Kidney (tissue), 14 donors: ENCODE measurements around the gene FAM222A. TPM values are rescaled to one million over a fixed set of nuclear protein-coding genes. Genes with fewer than 3 reads are reported as not detected.

ENCODE experiments used
- DNase-seq, 5 donors: peaks; one replicate each; pipeline ENCODE4 v3.0.0-alpha.2; 2013 to 2020
- FAIRE-seq: peaks from 2 replicates; lab custom pipeline; 2012; peaks lifted over from hg19 to GRCh38; lab: Jason Lieb, UNC
- H3K27ac ChIP-seq, 2 donors: one replicate each; pipeline ENCODE4 v1.7.0; 2013; ENCODE audit warnings: low read depth in 2 of 2, low read length in 2 of 2, inconsistent platforms in 1 of 2
- H3K27me3 ChIP-seq: one replicate; pipeline ENCODE4 v1.7.1; 2013; ENCODE audit warnings: low read length, inconsistent platforms; ENCODE audit not compliant: control insufficient read depth, insufficient read depth
- H3K36me3 ChIP-seq, 3 donors: one replicate each; pipeline versions ENCODE4 v1.7.0 to v1.7.1; 2013; ENCODE audit warnings: low read length in 3 of 3, control low read depth in 1 of 3, inconsistent platforms in 1 of 3; ENCODE audit not compliant: insufficient read depth in 3 of 3, control insufficient read depth in 2 of 3
- H3K4me1 ChIP-seq, 3 donors: one replicate each; pipeline versions ENCODE4 v1.7.0 to v1.7.1; 2013; ENCODE audit warnings: low read length in 3 of 3, inconsistent platforms in 1 of 3, low read depth in 1 of 3; ENCODE audit not compliant: control insufficient read depth in 2 of 3, insufficient read depth in 2 of 3
- H3K4me3 ChIP-seq, 3 donors: one replicate each; pipeline versions ENCODE4 v1.7.0 to v1.8.1; 2013; ENCODE audit warnings: low read length in 3 of 3, control low read depth in 1 of 3, inconsistent platforms in 1 of 3
- H3K9ac ChIP-seq, 3 donors: one replicate each; pipeline versions ENCODE4 v1.7.0 to v1.7.1; 2013; ENCODE audit warnings: low read length in 3 of 3, control low read depth in 1 of 3, inconsistent platforms in 1 of 3
- H3K9me3 ChIP-seq, 3 donors: one replicate each; pipeline versions ENCODE4 v1.7.0 to v1.7.1; 2013; ENCODE audit warnings: low read length in 3 of 3, control low read depth in 1 of 3, inconsistent platforms in 1 of 3; ENCODE audit not compliant: control insufficient read depth in 2 of 3, insufficient read depth in 1 of 3
- intact Hi-C: fragments of 100-400 bp; cut with DNase I; formaldehyde crosslinking; loops from one replicate; pipeline ENCODE4 v1.11.1; 2022
- polyA plus RNA-seq: library from polyadenylated mRNA; stranded (reverse); fragments of 350-450 nt; fragmentation: Illumina TruSeq; extraction: RNeasy Lipid Tissue Mini Kit (QIAGEN cat#74804); gene quantifications from one replicate; pipeline ENCODE4 v1.2.3, GENCODE V29; 2014; ENCODE audit warnings: low read depth, low replicate concordance; ENCODE audit not compliant: insufficient read depth
- total RNA-seq: library from RNA; stranded (reverse); fragmentation: NEBNext Ultra II Directional; extraction: Animal tissue kit (Norgen Biotek cat#: 25700); gene quantifications from one replicate; pipeline ENCODE4 v1.2.1, GENCODE V29; 2021
- TF ChIP-seq, protein P1 (sequence below): IDR thresholded peaks from 3 replicates; pipeline ENCODE4 v1.5.1; 2012; ENCODE audit warnings: mild to moderate bottlenecking, moderate library complexity, borderline replicate concordance; ENCODE audit not compliant: insufficient read depth; ENCODE audit errors: extremely low read depth
- donor health status: control.
- donor health status: control.
- donor health status: control.
- donor health status: control.
- donor health status: control.
- donor health status: DM: yes; HTN: yes; CAD: no.
- donor health status: Normal renal cell carcinoma (clear cell type).

FAM222A gene
- total and polyA plus RNA-seq, 2 donors from 2014 or later, result 3.7 to 12.5 TPM

- no peak for FAIRE-seq
- intact Hi-C loops, result no loop called here
These were observed 21.5 kb downstream of the FAM222A start for GRCh38 chr12:109735051-109735521.

GRCh38 chr12:109735825-109736551 lies 22.4 kb downstream of the FAM222A start:
- TF ChIP-seq, protein P1, sequence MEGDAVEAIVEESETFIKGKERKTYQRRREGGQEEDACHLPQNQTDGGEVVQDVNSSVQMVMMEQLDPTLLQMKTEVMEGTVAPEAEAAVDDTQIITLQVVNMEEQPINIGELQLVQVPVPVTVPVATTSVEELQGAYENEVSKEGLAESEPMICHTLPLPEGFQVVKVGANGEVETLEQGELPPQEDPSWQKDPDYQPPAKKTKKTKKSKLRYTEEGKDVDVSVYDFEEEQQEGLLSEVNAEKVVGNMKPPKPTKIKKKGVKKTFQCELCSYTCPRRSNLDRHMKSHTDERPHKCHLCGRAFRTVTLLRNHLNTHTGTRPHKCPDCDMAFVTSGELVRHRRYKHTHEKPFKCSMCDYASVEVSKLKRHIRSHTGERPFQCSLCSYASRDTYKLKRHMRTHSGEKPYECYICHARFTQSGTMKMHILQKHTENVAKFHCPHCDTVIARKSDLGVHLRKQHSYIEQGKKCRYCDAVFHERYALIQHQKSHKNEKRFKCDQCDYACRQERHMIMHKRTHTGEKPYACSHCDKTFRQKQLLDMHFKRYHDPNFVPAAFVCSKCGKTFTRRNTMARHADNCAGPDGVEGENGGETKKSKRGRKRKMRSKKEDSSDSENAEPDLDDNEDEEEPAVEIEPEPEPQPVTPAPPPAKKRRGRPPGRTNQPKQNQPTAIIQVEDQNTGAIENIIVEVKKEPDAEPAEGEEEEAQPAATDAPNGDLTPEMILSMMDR, result no peak
- FAIRE-seq (no peak), DNase-seq (peak in 2 of 5 donors; percentile 27 to 33)
- Histone ChIP-seq H3K27ac (peak overlapping the region in 1 of 2 donors; percentile 12), H3K27me3 (no peaks in the 10 kb centered on the region), H3K9me3 (no peaks in the 10 kb centered on the region), H3K4me1 (peaks cover 0 to 59% (median 56%) of the 10 kb centered on the region in 3 donors), H3K9ac (no peak overlapping the region), H3K4me3 (no peak overlapping the region), H3K36me3 (no peaks in the 10 kb centered on the region)
- intact Hi-C loops, result no loop called here

More at GRCh38 chr12:109735051-109735521, 21.5 kb downstream of the FAM222A start:
- TF ChIP-seq, protein P1, result no peak
- H3K27me3 ChIP-seq, result no peaks in the 10 kb centered on the region
- no peak overlapping the region for H3K4me3 ChIP-seq
- no peak overlapping the region for H3K27ac ChIP-seq
- peaks cover 0 to 52% (median 48%) of the 10 kb centered on the region in 3 donors for H3K4me1 ChIP-seq
- no peak overlapping the region for H3K9ac ChIP-seq
- H3K36me3 ChIP-seq, result no peaks in the 10 kb centered on the region
- peak in 2 of 5 donors; percentile 32 to 38 for DNase-seq
- no peaks in the 10 kb centered on the region for H3K9me3 ChIP-seq

DNA sequence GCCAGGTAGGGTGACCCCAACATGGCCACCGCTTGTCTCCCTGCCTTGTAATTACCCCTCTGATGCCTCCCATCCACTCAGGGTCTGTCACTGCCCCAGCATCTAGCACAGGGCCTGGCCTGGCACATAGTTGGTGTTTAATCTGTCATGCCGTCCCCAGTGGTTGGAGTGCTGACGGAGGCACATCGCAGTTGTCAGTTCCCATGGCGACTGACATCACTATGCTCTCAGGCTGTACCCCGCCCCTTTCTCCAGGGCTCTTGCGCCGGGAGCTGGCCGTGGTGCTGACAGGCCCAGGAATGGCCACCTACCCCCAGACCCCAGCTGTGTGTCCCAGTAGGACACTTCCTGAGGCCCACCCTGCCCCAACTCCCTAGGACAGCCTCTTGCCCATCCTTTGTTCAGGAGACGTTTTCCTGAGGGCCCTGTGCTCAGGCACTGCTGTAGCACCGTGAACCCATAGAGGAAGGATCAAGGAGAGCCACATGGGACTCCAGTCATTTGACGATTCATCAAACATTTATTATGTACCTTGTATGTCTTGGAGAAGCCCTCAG lies 23.0 kb downstream of the FAM222A start:
- Histone ChIP-seq H3K36me3 (no peaks in the 10 kb centered on the region), H3K27me3 (no peaks in the 10 kb centered on the region), H3K27ac (peak overlapping the region in 1 of 2 donors; percentile 12), H3K4me1 (peaks cover 0 to 65% (median 62%) of the 10 kb centered on the region in 3 donors), H3K4me3 (no peak overlapping the region), H3K9ac (no peak overlapping the region), H3K9me3 (no peaks in the 10 kb centered on the region)
- intact Hi-C loops, result no loop called here
- TF ChIP-seq, protein P1, result no peak
- FAIRE-seq, result no peak
- peak; percentile 82 to 95 (median 92) for DNase-seq
